Activated CD4-positive, alpha-beta T cell treated with anti-CD3 and anti-CD28 coated beads, Interleukin-2, amount 50 U/mL, for 24 hours (primary cell): ENCODE measurements around the gene PLAAT5.
"Not testable (repeated sequence)": the region's sequence is repeated elsewhere in the genome, so short reads cannot be mapped to it uniquely, and the experiment has no call there.

Experiments used
- DNase-seq, 2 donors: peaks; one replicate each; pipeline ENCODE4 v3.0.0-alpha.2; 2020; ENCODE audit warnings: low read depth in 1 of 2, low spot score in 1 of 2

Gene PLAAT5, protein sequence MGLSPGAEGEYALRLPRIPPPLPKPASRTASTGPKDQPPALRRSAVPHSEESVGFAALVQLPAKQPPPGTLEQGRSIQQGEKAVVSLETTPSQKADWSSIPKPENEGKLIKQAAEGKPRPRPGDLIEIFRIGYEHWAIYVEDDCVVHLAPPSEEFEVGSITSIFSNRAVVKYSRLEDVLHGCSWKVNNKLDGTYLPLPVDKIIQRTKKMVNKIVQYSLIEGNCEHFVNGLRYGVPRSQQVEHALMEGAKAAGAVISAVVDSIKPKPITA

DNA sequence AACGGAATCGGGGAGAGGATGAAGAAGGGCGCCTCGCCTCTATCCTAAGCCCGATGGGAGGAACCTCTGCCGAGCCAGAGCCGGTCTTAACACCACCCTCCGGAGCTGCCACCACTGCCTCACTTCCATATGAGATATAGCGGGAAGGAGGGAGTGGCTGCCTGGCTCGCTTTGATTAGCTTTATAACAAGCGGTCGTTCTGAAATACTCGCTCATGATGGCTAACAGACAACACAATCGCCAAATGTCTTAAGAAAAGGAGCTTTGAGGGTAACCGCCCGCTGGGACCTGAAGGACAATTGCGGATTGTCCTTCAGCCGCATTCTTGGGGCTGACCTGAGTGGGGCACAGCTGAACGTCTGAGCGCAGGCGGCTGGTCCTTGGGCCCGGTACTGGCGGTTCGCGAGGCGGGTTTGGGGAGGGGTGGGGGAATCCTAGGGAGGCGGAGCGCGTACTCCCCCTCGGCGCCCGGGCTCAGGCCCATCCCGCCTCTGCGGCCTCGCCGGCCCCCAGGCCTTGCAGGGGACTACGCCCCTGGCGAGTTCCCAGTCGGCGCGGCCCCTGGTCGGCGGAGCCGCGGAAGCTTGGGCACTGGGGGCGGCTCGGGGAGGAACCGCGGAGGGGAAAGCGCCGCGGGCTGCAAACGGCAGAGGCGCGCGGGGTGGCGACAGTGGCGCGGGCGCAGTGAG lies at the start of gene PLAAT5:
Gene PLAAT5, minus strand, starts transcription at position 617 of the 689 bp plus-strand sequence. Its CDS starts 133 bp downstream, at position 484.
- no peak for DNase-seq

DNA sequence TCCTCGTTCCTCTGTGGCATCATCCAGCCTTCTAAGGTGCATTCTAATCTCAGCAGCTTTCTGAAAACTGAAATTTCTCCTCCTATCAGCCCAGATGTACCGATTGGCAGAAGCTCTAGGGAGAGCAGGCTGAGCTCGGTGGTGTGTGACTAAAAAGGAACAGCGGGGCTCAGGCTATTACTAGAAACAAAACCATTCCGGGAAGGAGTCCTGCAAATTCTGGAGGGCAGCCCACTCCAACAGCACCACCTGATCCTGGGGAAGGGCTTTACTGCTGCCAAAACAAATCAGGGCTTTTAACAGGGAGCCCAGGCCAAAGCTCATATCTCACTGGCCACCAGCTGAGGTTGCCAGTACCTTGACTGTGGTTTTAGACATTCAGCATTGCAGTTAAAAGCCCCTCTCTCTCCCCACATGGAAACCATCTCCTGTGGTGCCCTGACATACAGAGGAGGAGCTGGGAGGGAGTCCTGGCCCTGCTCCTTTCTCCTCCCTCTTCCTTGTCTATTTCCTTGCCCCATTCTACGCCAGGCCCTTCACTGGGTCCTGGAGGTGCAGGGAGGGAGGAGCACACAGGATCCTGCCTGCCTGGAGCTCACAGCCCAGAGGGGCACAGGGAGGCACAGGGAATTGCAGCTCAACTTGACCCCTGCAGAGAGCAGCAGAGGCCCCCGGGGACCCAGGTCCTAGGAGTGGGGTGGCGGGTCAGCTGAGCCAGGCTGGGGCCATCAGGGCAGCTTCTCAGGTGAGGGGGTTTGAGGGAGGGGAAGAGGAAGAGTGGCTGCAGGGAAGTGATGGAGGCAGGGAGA lies 46.5 kb upstream of the PLAAT5 start:
- no peak for DNase-seq

DNA sequence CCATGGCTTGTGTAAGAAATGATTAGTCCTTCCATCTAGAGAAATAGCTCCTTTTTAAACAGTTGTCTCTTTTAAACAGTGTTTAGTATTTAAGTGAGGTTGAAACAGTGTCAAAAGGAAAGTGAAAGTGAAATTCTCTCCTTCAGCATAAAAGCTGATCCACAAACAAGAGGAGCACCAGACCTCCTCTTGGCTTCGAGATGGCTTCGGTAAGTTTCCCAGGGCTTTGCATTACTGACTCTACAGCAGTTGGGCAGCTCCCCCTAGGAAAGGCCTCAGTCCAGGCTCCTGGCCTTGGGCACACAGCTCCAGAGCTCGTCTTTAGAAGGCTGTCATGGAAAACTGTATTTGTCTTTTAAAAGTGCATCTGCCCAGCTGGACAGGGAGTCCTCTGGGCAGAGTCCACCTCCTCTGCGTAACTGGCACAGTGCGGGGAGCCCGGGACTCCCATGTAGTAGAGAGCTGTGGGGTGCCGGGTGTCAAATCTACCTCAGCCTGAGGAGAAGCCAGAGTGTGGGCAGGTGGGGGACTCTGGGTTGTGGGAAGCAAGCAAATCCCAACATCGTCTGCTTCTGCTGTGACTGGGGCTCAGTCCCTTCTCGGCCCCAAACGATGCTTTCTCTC lies 45.8 kb upstream of the PLAAT5 start, which contains the start of gene PLAAT4:
Gene PLAAT4, plus strand, starts transcription at position 140 of the 624 bp plus-strand sequence. Its CDS starts 61 bp downstream, at position 201.
- DNase-seq = peak in 1 of 2 donors; percentile 19

DNA sequence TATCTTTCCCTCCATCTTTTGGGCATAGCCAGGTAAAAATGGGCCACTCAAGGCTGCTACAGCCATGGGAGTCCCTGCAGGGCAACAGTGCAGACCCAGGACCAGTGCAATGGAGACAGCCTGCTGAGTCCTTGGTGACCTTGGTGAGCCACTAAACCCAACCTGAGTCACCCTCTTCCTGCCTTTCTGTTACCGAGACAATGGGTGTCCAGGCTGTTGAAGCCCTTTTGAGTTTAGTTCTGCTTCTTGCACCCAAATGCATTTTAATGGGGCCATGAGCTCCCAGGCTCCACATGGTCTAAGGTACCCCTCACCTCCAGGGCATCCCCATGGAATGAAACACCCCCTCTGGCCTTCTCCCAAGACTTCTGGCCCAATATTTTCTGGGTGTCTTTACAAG lies 44.8 kb upstream of the PLAAT5 start:
- DNase-seq = no peak

DNA sequence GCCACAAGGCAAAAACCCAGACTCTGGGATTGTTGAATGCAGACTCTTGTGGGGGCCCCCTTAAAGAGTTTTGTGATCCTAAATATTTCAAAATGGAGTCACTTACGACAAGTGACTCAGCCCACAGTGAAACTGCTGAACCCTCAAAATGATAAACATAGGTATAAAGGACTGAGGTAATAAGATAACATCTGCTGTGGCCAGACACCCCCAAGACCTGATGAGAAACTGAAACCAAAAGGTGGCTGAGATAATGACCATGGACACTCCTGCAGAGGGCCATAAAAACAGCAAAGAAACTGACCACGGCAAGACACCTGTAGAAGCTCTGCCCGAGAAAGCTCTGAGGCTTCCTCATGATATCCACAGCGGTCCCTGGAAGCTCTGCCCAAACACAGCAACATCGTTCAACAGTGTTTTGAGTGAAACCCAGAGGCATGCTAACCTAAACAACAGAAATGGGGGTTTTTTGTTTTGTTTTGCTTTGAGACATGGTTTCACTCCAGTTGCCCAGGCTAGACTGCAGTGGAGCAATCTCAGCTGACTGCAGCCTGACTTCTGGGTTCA lies 44.0 kb upstream of the PLAAT5 start:
- no peak for DNase-seq

DNA sequence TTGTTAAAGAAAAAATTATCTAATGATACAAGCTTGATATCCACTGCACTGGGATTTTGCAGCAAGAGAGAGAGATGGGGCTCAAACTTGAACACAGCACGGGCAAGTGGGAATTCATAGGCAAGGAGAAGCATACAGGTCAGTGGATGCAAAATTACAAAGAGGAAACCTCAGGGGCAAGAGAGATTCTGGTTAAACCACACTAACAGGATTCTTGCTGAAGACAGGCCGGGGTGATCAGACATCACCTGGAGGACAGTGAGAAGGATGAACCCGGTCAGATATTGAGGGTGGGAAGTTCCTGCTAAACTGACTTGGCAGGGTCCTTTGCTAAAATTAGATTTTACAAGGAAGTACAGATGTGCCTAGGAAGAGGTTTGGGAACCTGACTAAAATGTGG lies 43.1 kb upstream of the PLAAT5 start:
- DNase-seq = no peak

DNA sequence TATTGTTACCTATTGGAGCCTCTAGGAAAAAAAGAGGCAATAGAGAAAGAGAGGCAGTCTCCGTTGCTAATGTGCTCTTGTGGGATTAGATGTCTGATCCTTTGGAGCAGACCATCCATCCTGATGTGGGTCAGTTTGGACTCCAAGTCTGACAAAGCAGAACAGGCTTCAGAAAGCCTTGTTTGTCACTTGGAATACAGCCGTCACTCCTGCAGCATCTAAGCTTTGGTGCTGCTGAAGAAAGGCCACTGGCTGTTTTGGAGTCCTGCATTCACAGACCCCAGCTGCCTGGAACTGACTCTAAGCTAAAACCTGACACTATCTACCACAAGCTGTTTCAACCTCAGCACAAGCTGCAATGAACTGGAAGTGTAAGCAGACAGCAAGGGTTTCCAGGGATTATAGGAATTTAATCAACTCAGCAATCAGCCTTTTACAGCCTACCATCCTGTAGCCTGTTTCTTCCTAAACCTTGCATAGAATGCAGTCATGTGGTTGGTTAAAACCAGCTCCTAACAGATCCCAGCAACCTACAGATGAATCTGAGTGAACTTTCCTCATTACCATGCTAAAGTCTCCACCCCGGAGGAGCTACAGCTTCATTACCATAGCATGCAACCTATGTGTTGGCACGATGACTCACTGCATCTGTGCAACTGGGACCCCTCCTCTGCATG lies 42.0 kb upstream of the PLAAT5 start:
- DNase-seq = no peak

DNA sequence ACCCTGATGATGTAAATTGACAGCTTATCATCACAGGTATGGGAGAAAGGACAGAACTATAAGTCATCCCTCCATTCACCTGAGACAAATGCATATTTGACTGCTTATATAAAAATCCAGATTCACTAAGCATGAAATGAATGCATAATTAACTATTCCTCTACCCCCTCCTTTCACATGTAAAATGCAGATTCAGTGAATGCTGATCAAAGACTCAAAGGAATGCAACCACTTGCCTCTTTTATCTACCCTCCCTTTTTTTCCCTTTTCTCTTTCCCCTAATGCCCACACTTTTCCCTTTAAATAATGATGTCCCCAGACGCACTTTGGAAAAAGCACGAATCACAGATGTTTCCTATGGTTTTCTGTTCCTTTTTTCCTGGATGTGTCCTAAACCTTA lies 41.1 kb upstream of the PLAAT5 start:
- DNase-seq = no peak

DNA sequence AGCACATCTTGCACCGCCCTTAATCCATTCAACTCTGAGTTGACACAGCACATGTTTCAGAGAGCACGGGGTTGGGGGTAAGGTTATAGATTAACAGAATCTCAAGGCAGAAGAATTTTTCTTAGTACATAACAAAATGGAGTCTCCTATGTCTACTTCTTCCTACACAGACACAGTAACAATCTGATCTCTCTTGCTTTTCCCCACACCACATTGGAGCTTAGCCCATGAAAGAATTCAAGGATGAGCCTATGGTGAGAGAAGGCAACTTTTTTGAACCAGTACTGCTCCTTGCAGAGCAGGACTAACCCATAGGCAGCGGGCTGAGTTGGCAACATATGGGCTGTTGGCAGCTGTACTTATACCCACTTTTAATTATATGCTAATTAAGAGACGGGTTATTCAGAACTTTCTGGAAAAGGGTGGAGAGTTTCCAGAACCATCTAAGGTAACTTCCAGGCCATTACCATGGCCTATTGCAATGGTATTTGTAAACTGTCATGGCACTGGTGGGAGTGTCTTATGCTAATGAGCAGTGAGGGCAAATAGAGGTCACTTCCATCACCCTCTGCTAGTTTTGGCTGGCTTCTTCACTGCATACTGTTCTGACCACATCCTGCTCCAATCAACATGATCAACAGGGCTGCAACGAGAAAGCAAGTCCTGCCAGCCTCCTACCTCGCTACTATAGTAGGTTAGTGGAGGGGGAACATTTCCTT lies 40.3 kb upstream of the PLAAT5 start:
- DNase-seq = peak in 1 of 2 donors; percentile 47

DNA sequence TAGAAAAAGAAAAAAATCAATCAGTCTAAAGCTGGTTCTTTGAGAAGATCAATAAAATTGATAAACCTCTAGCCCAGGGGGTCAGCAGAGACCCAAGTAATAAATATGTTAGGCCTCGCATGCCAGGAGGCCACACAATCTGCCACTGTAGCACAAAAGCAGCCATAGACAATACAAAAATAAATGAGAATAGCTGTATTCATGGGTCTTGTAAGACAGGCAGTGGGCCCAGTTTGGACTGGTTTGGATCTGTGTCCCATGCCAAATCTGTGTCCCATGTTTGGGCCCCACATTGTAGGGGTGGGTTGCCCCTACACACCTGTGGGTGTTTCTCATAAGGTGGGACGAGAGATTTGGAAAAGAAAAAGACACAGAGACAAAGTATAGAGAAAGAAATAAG lies 39.1 kb upstream of the PLAAT5 start:
- DNase-seq = no peak

DNA sequence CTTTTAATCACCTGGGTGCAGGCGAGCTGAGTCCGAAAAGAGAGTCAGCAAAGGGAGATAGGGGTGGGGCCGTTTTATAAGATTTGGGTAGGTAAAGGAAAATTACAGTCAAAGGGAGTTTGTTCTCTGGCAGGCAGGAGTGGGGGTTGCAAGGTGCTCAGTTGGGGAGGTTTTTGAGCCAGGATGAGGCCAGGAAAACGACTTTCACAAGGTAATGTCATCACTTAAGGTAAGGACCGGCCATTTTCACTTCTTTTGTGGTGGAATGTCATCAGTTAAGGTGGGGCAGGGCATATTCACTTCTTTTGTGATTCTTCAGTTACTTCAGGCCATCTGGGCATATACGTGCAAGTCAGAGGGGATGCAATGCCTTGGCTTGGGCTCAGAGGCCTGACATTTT lies 38.4 kb upstream of the PLAAT5 start:
- DNase-seq = not testable (repeated sequence)

DNA sequence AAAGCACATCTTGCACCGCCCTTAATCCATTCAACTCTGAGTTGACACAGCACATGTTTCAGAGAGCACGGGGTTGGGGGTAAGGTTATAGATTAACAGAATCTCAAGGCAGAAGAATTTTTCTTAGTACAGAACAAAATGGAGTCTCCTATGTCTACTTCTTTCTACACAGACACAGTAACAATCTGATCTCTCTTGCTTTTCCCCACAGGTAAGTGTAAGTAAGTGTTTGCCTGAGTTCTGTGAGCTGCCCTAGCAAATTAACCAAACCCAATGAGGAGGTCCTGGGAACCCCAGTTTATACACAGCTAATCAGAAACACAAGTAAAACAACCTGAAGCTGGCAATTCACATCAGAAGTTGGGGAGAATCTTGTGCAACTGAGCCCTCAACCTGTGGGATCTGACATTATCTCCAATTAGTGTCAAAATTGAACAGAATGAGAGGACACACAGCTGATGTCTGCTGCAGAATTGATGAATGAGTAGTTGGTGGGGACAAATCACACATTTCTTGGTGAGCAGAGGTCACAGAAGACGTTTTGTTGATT lies 37.8 kb upstream of the PLAAT5 start:
- DNase-seq = not testable (repeated sequence)

DNA sequence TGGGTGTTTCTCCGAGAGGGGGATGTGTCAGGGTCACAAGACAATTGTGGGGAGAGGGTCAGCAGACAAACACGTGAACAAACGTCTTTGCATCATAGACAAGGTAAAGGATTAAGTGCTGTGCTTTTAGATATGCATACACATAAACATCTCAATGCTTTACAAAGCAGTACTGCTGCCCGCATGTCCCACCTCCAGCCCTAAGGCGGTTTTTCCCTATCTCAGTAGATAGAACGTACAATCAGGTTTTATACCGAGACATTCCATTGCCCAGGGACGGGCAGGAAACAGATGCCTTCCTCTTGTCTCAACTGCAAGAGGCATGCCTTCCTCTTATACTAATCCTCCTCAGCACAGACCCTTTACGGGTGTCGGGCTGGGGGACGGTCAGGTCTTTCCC lies 37.2 kb upstream of the PLAAT5 start:
- DNase-seq = not testable (repeated sequence)

DNA sequence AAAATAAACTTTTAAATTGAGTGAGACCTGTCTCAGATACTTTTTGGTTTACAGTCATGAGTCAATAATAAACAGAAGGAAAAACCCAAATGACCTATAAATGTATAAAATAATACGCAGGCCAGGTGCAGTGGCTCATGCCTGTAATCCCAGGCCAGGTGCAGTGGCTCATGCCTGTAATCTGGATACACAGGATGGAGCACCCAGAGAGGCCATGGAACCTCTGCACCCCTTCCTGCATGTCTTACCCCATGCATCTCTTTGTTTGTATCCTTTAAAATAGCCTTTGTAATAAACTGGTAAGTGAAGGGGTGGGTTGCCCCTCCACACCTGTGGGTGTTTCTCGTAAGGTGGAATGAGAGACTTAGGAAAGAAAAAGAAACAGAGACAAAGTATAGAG lies 36.7 kb upstream of the PLAAT5 start:
- DNase-seq = no peak

DNA sequence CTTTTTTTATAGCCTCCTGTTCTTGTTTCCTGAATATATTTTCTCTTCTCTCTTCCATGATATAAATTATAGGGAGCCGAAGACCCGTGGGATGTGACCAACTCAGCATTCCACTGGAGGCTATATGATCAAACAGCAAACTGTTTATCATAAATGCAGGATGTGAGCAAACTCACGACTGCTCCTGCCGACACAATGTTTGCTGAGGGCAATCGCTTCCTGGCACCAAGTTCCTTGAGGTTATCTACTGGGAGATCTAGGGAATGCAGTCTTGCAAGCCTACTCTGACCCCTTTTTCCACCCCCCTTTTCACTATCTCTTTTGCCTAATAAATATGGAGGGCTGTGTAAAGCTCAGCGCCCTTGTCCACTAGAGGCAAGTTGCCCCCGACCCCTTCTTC lies 32.2 kb upstream of the PLAAT5 start:
- no peak for DNase-seq

DNA sequence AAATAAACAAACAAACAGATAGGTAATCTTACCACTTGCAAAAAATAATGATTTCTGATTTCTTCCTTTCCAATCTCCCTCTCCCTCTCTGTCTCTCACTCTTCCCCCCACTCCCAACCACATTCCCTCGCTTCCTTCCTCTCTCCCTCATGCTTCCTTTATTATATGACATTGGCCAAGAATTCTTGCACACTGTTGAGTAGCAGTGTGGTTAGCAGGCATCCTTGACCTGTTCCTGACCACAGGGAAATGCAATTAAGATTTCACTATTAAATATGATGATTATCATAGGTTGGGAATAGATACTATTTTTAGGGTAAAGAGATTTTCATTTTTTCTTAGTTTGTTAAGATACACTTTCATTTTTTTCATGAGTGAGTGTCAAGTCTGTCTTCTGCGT lies 30.9 kb upstream of the PLAAT5 start:
- no peak for DNase-seq

DNA sequence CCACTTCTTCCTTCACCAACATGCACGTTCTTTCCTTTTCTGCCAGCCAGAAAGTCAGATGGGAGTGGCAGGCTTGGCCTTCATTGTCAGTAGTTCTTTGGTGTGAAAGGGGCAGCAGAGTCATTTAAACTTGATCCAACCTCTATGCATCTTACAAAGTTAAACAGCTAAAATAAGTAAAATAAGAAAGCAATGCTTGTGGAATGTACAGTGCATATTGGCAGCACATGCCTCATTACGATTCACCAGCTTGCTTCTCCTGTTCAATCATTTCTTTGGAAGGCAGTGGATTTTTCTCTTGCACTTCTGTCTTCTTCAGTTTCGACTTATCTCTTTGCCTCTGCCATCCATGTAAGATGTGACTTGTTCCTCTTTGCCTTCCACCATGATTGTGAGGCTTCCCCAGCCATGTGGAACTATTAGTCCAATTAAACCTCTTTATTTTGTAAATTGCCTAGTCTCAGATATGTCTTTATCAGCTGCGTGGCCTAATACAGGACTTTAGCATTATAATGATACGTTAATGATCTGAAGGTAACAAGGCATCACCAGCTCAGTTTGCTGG lies 29.7 kb upstream of the PLAAT5 start:
- DNase-seq = no peak

DNA sequence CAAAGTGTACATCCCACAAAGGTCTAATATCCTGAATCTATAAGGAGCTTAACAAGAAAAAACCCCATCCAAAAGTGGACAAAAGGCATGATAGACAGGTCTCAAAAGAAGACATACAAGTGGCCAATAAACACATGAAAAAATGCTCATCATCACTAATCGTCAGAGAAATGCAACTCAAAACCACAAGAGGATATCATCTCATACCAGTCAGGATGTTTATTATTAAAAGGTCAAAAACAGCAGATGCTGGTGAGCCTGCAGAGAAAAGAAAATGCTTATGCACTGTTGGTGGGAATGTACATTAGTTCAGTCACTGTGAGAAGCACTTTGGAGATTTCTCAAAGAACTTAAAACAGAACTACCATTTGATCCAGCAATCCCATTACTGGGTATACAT lies 27.6 kb upstream of the PLAAT5 start:
- DNase-seq = no peak

DNA sequence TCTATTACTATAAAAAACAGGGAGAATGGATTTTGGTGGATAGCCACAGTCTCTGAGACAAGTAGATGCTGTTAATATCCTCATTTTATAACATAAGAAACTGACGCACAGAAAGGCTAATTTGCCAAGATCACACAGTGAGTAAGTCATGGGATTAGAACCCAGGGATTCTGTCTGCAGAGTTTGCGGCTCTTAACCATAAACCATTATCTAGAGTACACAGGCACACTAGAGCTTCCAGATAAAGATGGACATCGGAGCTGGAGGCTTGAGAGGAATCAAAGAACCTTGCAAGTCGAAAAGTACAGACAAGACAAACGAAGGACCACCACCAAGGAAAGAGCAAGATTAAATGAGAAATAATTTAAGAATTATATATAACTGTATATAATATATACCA lies 26.2 kb upstream of the PLAAT5 start:
- no peak for DNase-seq
